Central memory CD8-positive, alpha-beta T cell (primary cell): Measurements from ENCODE around the gene RXFP4.
A peak's percentile ranks its signal among the peaks of the same experiment; 100 is the strongest.
"Not testable (repeated sequence)": the region's sequence is repeated elsewhere in the genome, so short reads cannot be mapped to it uniquely, and the experiment has no call there.

Experiments used
- ATAC-seq: fragments of 150-1000 bp; cut with Tn5 transposase; replicated peaks from 2 replicates; pipeline ENCODE4 v1.10.0; 2022; ENCODE audit warnings: mild to moderate bottlenecking, moderate FRiP score, moderate number of reproducible peaks; ENCODE audit not compliant: poor library complexity, severe bottlenecking; ENCODE audit errors: extremely low read depth
- DNase-seq, 2 donors: peaks; one replicate each; pipeline ENCODE4 v3.0.0; 2021; ENCODE audit warnings: low spot score in 2 of 2
- H3K27ac Mint-ChIP-seq: one replicate; pipeline ENCODE4 v1.8.0; 2022; ENCODE audit warnings: low read depth, mild to moderate bottlenecking, moderate library complexity, mixed read lengths
- H3K27me3 Mint-ChIP-seq: one replicate; pipeline ENCODE4 v1.8.0; 2022; ENCODE audit warnings: mixed read lengths
- H3K36me3 Mint-ChIP-seq: one replicate; pipeline ENCODE4 v1.8.0; 2022; ENCODE audit warnings: mild to moderate bottlenecking, moderate library complexity, mixed read lengths; ENCODE audit not compliant: insufficient read depth
- H3K4me1 Mint-ChIP-seq: one replicate; pipeline ENCODE4 v1.8.0; 2022; ENCODE audit warnings: mixed read lengths
- H3K4me3 Mint-ChIP-seq: one replicate; pipeline ENCODE4 v1.8.0; 2022; ENCODE audit warnings: mild to moderate bottlenecking, moderate library complexity, mixed read lengths
- H3K9me3 Mint-ChIP-seq: one replicate; pipeline ENCODE4 v1.8.0; 2022; ENCODE audit warnings: mixed read lengths

The RXFP4 gene

DNA sequence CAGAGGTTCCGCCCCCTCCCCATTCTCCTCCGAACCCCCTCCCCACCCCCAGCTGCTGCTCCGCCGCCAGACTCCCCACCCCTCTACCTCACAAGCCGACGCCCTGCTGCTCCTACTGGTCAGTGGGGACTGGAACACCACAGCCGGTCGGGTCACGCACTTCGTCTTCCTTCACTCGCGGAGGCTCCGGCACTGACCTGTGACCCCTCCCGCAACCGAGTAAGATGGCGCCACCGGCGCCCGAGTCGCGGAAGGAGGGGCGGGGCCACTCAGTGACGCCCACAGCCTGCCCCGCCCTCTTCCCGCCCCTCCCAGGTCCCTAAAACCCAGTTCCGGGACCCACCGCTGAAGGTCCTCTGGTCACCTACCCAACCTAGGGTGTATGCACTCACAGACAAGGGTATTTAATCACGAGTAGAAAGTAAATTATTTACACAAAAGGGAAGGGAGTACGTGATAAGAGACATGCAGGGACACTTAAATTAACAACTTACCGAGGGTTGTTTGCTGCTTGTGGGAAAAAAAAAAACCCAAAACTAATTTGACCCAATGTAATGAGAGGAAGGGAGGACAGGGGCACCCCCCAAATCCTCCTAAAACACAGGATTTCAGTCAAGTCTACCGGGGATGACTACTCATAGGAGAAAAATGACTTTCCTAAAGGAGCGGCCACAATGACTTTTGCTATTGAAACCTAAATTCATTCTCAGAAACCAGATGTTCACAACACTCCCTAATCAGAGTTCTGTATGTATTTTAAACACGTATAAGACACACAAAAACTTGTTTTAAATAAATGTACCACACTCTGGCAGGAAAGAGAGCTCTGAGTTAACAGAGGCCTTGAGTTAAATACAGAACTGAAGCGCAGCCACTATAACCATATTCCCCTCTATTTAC is 30.0 kb upstream of the RXFP4 start, which contains the start of gene RIT1:
RIT1 (minus strand) TSS at position 194 of the 900 bp plus-strand sequence. CDS start 588 bp downstream, outside the sequence.
- no peaks in the 10 kb centered on the region for H3K27me3 Mint-ChIP-seq
- ATAC-seq = peak; percentile 94
- DNase-seq = peak; percentile 62 to 66
- peak within 1 kb of the TSS; percentile 99 for H3K27ac Mint-ChIP-seq
- H3K9me3 Mint-ChIP-seq = no peaks in the 10 kb centered on the region
- peak within 1 kb of the TSS; percentile 98 for H3K4me3 Mint-ChIP-seq
- H3K36me3 Mint-ChIP-seq = peaks cover 68% of the 10 kb centered on the region
- peaks cover 21% of the 10 kb centered on the region for H3K4me1 Mint-ChIP-seq

DNA sequence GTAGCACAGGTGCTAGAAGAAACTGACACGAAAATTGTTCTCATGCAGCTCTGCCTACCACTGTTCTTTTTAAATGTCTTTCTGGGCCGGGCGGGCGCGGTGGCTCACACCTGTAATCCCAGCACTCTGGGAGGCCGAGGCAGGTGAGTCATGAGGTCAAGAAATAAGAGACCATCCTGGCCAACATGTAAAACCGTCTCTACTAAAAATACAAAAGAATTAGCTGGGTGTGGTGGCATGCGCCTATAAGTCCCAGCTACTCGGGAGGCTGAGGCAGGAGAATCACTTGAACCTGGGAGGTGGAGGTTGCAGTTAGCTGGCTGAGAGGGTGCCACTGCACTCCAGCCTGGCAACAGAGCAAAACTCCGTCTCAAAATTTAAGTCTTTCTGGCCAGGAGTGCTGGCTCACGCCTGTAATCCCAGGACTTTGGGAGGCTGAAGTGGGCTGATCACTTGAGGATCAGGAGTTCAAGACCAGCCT is 29.3 kb upstream of the RXFP4 start:
- Mint-ChIP-seq H3K36me3 (peaks cover 72% of the 10 kb centered on the region), H3K4me1 (peaks cover 27% of the 10 kb centered on the region), H3K4me3 (peak overlapping the region; percentile 98), H3K27ac (peak overlapping the region; percentile 99), H3K9me3 (no peaks in the 10 kb centered on the region), H3K27me3 (no peaks in the 10 kb centered on the region)
- ATAC-seq (no peak), DNase-seq (no peak)

DNA sequence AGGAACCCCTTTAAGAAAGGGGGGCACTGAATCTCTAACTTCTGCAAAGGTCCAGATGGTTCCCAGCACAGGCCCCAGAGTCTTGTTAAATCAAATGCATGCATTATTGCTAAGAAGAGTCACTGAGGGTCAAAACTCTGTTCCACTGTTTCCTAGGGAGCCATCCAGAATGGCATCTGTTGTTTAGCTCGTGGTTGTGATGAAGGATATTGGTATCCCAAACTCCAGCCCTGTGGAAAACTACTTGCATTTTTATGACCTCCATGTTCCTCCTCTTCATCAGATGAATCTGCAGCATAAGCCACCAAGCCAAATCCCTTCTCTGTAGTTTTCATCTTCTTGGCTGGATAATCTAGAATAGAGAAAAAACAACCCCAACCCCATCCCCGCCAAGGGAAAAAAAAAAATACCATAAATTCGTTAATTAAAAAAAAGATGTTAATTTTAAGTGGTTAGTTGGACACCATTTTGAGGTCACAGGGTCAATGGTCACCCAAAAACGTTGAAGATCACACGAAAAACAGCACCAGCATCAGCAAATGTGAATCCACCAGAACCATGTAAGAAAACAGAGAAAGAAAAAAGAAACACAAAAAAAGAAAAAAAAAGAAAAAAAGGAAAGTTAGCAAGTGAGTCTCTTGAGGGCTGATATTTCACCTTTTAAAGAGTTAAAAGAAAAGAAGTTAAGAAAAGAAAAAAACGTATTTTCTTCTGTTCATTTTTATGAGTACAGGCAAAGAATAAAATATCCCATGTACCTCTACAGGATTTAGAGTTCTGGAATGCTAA is 27.3 kb upstream of the RXFP4 start:
- DNase-seq = no peak
- no peak for ATAC-seq
- Mint-ChIP-seq H3K27ac (peak overlapping the region; percentile 45), H3K36me3 (peaks cover 76% of the 10 kb centered on the region), H3K4me3 (no peak overlapping the region), H3K27me3 (no peaks in the 10 kb centered on the region), H3K9me3 (no peaks in the 10 kb centered on the region), H3K4me1 (peaks cover 27% of the 10 kb centered on the region)

DNA sequence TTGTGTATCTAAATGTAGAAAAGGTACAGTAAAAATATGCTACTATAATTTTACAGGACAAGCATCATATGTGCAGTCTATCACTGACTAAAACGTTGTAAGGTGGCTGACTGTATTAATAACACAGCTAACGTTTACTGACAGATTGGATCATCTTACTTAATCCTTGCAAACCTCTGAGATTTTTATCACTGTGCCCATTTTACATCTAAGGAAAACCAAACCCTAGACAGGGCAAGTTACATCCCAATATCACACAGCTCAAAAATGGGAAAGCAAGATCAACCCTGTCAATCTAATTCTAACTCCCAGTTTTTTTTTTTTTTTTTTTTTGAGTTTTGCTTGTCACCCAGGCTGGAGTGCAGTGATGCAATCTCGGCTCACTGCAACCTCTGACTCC is 22.8 kb upstream of the RXFP4 start:
- no peak overlapping the region for H3K4me3 Mint-ChIP-seq
- no peaks in the 10 kb centered on the region for H3K9me3 Mint-ChIP-seq
- H3K4me1 Mint-ChIP-seq = peaks cover 12% of the 10 kb centered on the region
- H3K36me3 Mint-ChIP-seq = peaks cover 94% of the 10 kb centered on the region
- DNase-seq (no peak), ATAC-seq (no peak)
- no peaks in the 10 kb centered on the region for H3K27me3 Mint-ChIP-seq
- no peak overlapping the region for H3K27ac Mint-ChIP-seq

DNA sequence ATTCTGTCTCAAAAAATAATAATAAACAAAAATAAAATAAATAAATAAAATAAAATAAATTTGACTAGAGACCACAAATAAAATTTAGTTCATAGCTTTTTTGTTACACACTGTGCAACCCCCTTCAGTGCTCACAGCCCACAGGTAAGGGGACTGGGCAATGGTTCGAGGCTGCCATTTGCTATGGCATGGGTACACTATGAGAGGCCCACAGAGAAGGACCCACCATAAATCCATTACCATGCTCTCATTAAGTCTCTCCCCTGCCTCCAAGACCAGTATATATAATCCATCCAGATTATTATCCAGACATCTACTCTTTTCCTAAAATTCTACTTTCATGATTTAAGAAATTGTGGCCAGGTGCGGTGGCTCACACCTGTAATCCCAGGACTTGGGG is 21.6 kb upstream of the RXFP4 start:
- Mint-ChIP-seq H3K27me3 (no peaks in the 10 kb centered on the region), H3K27ac (no peak overlapping the region), H3K4me1 (peaks cover 12% of the 10 kb centered on the region), H3K9me3 (no peaks in the 10 kb centered on the region), H3K4me3 (no peak overlapping the region), H3K36me3 (peaks cover 93% of the 10 kb centered on the region)
- DNase-seq (no peak), ATAC-seq (no peak)

DNA sequence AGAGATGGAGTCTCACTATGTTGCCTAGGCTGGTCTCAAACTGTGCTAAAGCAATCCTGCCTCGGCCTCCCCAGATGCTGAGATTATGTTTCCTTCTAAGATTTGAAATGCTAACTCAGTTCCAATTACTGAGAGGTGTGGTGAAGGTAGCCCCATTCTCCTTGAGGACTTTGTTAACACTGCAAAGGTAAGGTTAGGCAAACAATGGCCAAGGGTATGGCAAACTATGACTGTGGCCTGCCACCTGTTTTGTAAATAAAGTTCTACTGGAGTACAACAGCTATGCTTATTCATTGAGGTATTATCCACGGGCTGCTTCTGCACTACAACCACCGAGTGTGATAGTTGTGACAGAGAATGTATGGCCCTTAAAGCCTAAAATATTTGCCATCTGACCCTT is 20.7 kb upstream of the RXFP4 start:
- H3K4me1 Mint-ChIP-seq = peaks cover 12% of the 10 kb centered on the region
- no peaks in the 10 kb centered on the region for H3K27me3 Mint-ChIP-seq
- DNase-seq (no peak), ATAC-seq (no peak)
- H3K4me3 Mint-ChIP-seq = no peak overlapping the region
- H3K9me3 Mint-ChIP-seq = no peaks in the 10 kb centered on the region
- peaks cover 92% of the 10 kb centered on the region for H3K36me3 Mint-ChIP-seq
- H3K27ac Mint-ChIP-seq = no peak overlapping the region

DNA sequence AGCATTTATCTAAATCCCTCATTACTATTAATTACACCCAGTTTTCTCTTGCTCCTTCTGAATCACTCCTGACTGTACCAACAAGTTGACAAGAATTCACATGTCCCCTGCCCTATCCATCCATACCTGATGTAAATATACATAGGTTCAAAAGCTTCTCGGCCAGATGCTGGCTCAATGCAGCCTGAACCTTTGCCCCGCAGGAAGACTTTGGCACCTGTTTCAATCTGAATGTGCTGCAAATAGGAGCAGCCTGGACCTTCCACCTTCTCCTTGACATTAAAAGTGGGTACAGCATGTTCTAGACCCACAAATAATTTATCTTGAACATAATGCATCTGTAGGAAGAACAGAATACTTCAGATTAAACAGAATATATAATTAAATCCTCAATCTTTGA is 15.9 kb upstream of the RXFP4 start:
- Mint-ChIP-seq H3K27ac (no peak overlapping the region), H3K9me3 (no peaks in the 10 kb centered on the region), H3K27me3 (no peaks in the 10 kb centered on the region), H3K4me3 (no peak overlapping the region), H3K36me3 (peaks cover 89% of the 10 kb centered on the region), H3K4me1 (peaks cover 18% of the 10 kb centered on the region)
- no peak for ATAC-seq
- DNase-seq = no peak

DNA sequence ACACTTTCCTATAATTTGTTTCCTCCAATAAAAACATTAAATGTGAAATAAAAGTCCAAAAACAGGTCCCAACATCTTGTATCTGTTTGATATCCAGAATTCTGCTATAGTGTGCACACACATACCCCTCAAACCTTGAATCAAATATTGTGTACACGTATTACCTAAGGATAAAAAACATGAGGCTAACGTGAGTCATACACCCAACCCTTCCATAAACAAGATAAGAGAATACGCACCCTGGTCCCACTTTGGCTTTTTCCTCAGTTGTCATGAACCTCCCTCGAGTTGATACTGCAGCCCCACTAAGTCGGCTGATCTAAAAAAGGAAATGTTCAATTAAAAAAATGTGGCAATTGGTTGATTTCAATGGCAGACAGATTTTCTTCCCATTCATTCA is 12.4 kb upstream of the RXFP4 start:
- no peaks in the 10 kb centered on the region for H3K9me3 Mint-ChIP-seq
- H3K36me3 Mint-ChIP-seq = peaks cover 72% of the 10 kb centered on the region

DNA sequence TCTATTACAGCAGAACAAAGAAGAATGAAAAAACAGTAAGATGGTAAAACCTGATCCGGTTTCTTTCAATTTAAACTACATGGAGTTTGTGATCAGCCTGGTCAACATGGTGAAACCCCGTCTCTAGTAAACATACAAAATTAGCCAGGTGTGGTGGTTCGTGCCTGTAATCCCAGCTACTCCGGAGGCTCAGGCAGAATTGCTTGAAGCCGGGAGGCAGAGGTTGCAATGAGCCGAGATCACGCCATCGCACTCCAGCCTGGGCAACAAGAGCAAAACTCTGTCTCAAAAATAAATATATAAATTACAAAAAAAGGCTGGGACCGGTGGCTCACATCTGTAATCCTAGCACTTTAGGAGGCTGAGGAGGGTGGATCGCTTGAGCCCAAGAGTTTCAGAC is 10.7 kb upstream of the RXFP4 start:
- Mint-ChIP-seq H3K36me3 (peaks cover 56% of the 10 kb centered on the region), H3K4me3 (peak overlapping the region; percentile 13), H3K27ac (peak overlapping the region; percentile 90), H3K4me1 (peaks cover 25% of the 10 kb centered on the region)
- not testable (repeated sequence) for ATAC-seq, H3K27me3 Mint-ChIP-seq, DNase-seq, H3K9me3 Mint-ChIP-seq

More for the DNA sequence above, 12.4 kb upstream of the RXFP4 start:
- Mint-ChIP-seq H3K4me3 (no peak overlapping the region), H3K27me3 (no peaks in the 10 kb centered on the region), H3K27ac (peak overlapping the region; percentile 6), H3K4me1 (peaks cover 25% of the 10 kb centered on the region)
- ATAC-seq = no peak
- DNase-seq = no peak

DNA sequence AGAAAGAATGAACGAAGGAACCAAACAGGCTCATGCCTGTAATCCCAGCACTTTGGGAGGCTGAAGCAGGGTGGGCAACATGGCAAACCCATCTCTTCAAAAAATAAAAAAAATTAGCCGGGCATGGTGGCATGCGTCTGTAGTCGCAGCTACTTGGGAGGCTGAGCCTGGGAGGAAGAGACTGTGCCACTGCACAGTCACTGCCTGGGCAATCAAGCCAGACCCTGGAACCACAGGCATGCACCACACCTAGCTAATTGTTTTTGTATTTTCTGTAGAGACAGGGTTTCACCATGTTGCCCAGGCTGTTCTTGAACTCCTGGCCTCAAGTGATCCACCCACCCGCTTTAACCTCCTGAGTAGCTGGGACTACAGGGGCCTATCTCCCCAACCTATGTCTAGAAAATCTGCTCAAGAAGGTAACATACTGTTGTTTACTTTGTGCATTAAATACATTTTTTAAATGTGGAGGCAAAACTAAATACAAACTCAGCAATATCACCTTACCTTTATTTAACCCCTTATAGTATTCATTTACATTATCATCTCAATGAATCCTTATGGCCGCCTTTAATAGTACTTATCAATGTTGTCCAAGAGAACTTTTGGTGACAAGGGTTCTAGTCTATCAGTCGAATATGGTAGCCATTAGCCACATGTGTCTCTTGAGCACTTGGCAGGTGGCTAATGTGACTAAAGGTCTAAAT is 10.0 kb upstream of the RXFP4 start:
- ATAC-seq = no peak
- H3K36me3 Mint-ChIP-seq = peaks cover 49% of the 10 kb centered on the region

DNA sequence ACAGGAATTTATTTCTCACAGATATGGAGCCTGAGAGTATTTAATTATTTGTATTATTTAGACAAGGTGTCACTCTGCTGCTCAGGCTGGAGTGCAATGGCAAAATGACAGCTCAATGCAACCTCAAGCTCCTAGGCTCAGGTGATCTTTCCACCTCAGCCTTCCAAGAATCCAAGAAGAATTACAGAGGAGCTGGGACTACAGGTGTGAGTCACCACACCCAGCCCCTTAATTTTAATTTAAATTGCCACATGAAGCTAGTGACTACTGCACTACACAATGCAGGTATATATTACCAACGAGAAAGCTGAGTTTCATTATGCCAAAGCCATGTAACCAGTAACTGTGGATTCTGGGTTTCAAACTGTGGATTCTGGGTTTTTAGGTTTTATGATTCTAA is 9.4 kb upstream of the RXFP4 start:
- H3K27ac Mint-ChIP-seq = no peak overlapping the region
- H3K36me3 Mint-ChIP-seq = peaks cover 43% of the 10 kb centered on the region
- H3K4me3 Mint-ChIP-seq = no peak overlapping the region
- DNase-seq (no peak), ATAC-seq (no peak)
- H3K9me3 Mint-ChIP-seq = no peaks in the 10 kb centered on the region
- peaks cover 25% of the 10 kb centered on the region for H3K4me1 Mint-ChIP-seq
- no peaks in the 10 kb centered on the region for H3K27me3 Mint-ChIP-seq

More for the DNA sequence above, 10.0 kb upstream of the RXFP4 start:
- Mint-ChIP-seq H3K27me3 (no peaks in the 10 kb centered on the region), H3K27ac (peak overlapping the region; percentile 90), H3K4me1 (peaks cover 25% of the 10 kb centered on the region), H3K9me3 (no peaks in the 10 kb centered on the region), H3K4me3 (no peak overlapping the region)
- DNase-seq = no peak

DNA sequence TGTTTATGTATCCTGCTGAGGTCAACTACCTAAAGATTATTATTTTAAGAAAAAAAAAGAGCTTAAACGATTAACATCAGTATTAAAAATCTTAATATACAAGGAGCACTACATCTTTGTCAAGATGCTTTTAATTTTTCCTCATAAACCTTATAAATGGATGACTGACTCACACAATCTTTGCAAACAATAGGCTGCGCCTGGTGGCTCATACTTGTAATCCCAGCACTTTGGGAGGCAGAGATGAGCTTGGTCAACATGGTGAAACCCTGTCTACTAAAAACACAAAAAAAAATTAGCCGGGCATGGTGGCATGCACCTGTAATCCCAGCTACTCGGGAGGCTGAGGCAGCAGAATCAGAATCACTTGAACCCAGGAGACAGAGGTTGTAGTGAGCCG is 9.0 kb upstream of the RXFP4 start:
- DNase-seq = no peak
- peaks cover 39% of the 10 kb centered on the region for H3K36me3 Mint-ChIP-seq
- no peaks in the 10 kb centered on the region for H3K27me3 Mint-ChIP-seq
- H3K27ac Mint-ChIP-seq = no peak overlapping the region
- no peaks in the 10 kb centered on the region for H3K9me3 Mint-ChIP-seq
- H3K4me3 Mint-ChIP-seq = no peak overlapping the region
- peaks cover 25% of the 10 kb centered on the region for H3K4me1 Mint-ChIP-seq
- ATAC-seq = no peak
